ENCODE measurements around the gene FRMPD1. TPM values are rescaled to one million over a fixed set of nuclear protein-coding genes. Genes with fewer than 3 reads are reported as not detected.
A peak's percentile ranks its signal among the peaks of the same experiment; 100 is the strongest.

The FRMPD1 gene
- total and polyA plus RNA-seq, 2 of the 13 experiments (the other 11 are each of a cell fraction or from before 2014, with no cell fraction given), result not detected

GRCh38 chr9:37784616-37785483 is 134.1 kb downstream of the FRMPD1 start, which contains the start of gene EXOSC3 (continued):
- TF ChIP-seq PBX3 (CRISPR knock-in tag; IDR thresholded peaks at IDR 0.05; ENCODE audit: borderline replicate concordance) (no peak; the same call in 1 of the 2 replicates), ZEB1 (IDR thresholded peaks at IDR 0.05; ENCODE audit: insufficient replicate concordance, low read depth) (no peak), ZNF10 (CRISPR knock-in tag; IDR thresholded peaks at IDR 0.05; ENCODE audit: borderline replicate concordance, low read depth) (no peak), RERE (CRISPR knock-in tag; IDR thresholded peaks at IDR 0.05; ENCODE audit: low read depth) (no peak), ZFP37 (CRISPR knock-in tag; IDR thresholded peaks at IDR 0.05; ENCODE audit: borderline replicate concordance) (no peak), PTBP1 (IDR thresholded peaks at IDR 0.05; ENCODE audit: low read depth, low read length, poor library complexity, severe bottlenecking) (no peak), ZNF282 (IDR thresholded peaks at IDR 0.05; ENCODE audit: partially characterized antibody) (no peak), POGK (CRISPR knock-in tag; conservative IDR thresholded peaks at IDR 0.05) (peak; percentile 62; the same call in 1 of the 2 replicates), RBAK (CRISPR knock-in tag; IDR thresholded peaks at IDR 0.05) (no peak), ZSCAN9 (CRISPR knock-in tag; IDR thresholded peaks at IDR 0.05; ENCODE audit: borderline replicate concordance) (peak; percentile 64; the same call in 1 of the 2 replicates), JUN (CRISPR knock-in tag; IDR thresholded peaks at IDR 0.05) (no peak), HMG20B (CRISPR knock-in tag; conservative IDR thresholded peaks at IDR 0.05) (0 out of 2 replicates have a peak, but pooled peaks have one; percentile 16), ZXDC (CRISPR knock-in tag; IDR thresholded peaks at IDR 0.05) (peak; percentile 80; the same call in 1 of the 2 replicates), MATR3 (CRISPR knock-in tag; IDR thresholded peaks at IDR 0.05) (no peak), ZFX (CRISPR knock-in tag; IDR thresholded peaks at IDR 0.05; ENCODE audit: low read depth) (peak; percentile 96), RAD51 (IDR thresholded peaks at IDR 0.05; ENCODE audit: borderline replicate concordance) (no peak), HDAC1 (CRISPR knock-in tag; IDR thresholded peaks at IDR 0.05) (peak; percentile 95)

Measured in HepG2 (cell line).